Astrocyte of the cerebellum (primary cell): ENCODE data around the gene ANKS1B.

ENCODE experiments used
- DNase-seq: peaks from one replicate; pipeline ENCODE4 v3.0.0-alpha.2; 2011; ENCODE audit warnings: low read depth
- H3K4me3 ChIP-seq: 2 replicates; pipeline ENCODE4 v1.5.1; 2011; ENCODE audit warnings: mild to moderate bottlenecking, low read depth, low read length, moderate library complexity
- in situ Hi-C: cut with HindIII; loops from 2 replicates; pipeline ENCODE4 v1.10.0; 2017; ENCODE audit warnings: low sequenced_read_pairs
- TF ChIP-seq, protein P1 (sequence below): IDR thresholded peaks from 2 replicates; pipeline ENCODE4 v1.5.1; 2012; ENCODE audit warnings: low read length, low read depth, moderate library complexity, mild to moderate bottlenecking; ENCODE audit errors: missing control alignments

ANKS1B gene

DNA sequence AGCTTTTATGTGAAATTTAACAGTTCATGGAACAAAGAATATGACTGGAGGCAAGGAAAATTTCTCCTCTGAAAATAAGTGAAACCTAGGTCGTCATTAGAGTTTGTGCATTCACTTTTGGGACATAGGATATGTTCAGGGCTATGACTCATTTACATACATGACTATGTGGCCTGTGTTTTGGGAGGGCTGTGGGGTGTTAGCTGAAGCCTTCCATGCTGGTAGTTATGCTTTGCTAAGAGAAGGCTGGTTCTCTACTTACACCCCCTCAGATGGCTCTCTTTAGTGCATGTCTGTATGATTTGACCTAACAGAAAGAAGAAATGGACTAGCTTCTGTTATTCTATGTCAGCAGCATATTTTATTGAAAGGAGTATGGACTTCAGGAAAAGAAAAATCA, 753.7 kb downstream of the ANKS1B start:
- no peak overlapping the region for H3K4me3 ChIP-seq
- no peak for DNase-seq
- in situ Hi-C loops = no loop called here
- TF ChIP-seq, protein P1, sequence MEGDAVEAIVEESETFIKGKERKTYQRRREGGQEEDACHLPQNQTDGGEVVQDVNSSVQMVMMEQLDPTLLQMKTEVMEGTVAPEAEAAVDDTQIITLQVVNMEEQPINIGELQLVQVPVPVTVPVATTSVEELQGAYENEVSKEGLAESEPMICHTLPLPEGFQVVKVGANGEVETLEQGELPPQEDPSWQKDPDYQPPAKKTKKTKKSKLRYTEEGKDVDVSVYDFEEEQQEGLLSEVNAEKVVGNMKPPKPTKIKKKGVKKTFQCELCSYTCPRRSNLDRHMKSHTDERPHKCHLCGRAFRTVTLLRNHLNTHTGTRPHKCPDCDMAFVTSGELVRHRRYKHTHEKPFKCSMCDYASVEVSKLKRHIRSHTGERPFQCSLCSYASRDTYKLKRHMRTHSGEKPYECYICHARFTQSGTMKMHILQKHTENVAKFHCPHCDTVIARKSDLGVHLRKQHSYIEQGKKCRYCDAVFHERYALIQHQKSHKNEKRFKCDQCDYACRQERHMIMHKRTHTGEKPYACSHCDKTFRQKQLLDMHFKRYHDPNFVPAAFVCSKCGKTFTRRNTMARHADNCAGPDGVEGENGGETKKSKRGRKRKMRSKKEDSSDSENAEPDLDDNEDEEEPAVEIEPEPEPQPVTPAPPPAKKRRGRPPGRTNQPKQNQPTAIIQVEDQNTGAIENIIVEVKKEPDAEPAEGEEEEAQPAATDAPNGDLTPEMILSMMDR = no peak

DNA sequence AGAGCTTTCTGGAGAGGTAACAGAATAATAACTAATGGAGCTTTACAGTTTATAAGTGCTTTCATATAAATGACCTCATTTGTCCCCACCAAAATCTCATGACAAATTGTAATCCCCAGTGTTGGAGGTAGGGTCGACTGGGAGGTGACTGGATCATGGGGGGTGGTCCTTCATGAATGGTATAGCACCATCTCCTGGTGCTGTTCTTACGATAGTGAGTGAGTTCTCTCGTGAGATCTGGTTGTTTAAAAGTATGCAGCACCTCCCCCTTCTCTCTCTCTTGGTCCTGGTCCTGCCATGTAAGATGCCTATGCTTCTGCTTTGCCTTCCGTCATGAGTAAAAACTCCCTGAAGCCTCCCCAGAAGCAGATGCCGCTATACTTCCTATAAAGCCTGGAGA, 760.5 kb downstream of the ANKS1B start:
- TF ChIP-seq, protein P1 = no peak
- in situ Hi-C loops = no loop called here
- DNase-seq = no peak

DNA sequence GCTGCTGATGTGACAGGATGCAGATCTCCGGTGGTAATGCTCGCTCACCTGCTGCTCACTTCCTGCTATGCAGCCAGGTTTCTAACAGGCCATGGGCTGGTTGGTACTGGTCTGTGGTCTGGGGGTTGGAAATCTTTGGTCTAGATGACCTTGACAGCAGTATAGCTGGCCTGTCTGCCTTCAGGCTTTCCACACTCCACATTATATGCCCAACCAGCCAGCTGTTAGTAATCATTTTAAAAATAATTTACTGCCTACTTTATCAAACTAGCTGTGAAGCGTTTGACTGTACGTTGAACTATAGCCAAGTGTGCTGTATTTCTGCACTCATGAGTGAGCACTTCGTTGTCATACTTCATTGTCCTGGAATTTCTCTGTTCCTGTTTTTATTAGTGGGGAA, 761.2 kb downstream of the ANKS1B start:
- no peak overlapping the region for H3K4me3 ChIP-seq
- in situ Hi-C loops = no loop called here
- TF ChIP-seq, protein P1 = no peak
- no peak for DNase-seq

More for the DNA sequence above, 760.5 kb downstream of the ANKS1B start:
- H3K4me3 ChIP-seq = no peak overlapping the region

DNA sequence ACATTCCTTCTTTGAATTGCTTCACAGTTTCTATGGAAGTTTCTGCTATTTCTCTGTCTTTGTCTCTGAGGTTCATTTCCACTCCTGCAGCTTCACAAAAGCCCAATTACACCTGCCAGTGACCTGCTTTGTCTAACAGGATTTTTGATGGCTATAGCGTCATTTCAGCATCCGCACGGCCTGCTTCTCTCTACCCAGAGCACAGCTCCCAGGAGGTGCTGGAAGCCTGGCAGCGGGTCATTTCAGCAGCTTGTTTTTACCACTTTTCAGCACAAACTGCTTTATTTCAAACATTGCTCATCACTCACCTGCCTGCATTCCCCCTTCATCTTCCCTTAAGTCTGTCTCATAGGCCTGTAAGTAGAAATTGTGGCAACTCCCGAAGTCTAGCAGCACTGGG, 771.7 kb downstream of the ANKS1B start:
- in situ Hi-C loops = no loop called here
- H3K4me3 ChIP-seq = no peak overlapping the region
- DNase-seq = no peak
- TF ChIP-seq, protein P1 = no peak

DNA sequence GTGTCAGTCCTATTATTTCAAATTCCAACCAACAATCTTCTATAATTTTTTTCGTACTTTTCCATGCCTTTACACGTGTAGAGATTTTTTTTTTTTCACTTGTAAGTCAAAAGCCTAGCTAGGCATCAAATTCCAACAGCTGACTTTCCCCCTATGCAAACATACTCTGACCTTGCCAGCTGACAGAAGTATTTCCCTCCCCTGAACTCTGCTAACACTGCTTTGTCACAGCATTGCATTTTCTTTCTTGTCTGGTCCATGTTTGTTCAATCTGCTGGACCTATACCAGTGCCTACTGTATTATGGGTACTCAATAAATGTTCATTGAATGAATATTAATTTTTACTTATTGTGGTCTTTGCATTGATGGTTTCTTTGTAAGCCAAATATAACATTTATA, 772.5 kb downstream of the ANKS1B start:
- H3K4me3 ChIP-seq = no peak overlapping the region
- no peak for DNase-seq
- TF ChIP-seq, protein P1 = no peak
- in situ Hi-C loops = no loop called here

- in situ Hi-C loops = no loop called here
These were observed 779.6 kb downstream of the ANKS1B start for GRCh38 chr12:99205111-99205510.

More at GRCh38 chr12:99205111-99205510, 779.6 kb downstream of the ANKS1B start:
- DNase-seq = no peak
- TF ChIP-seq, protein P1 = no peak
- H3K4me3 ChIP-seq = no peak overlapping the region
